ENCODE measurements around the gene ROBO4. TPM values are rescaled to one million over a fixed set of nuclear protein-coding genes. Genes with fewer than 3 reads are reported as not detected.

Gene ROBO4
- total RNA-seq, 4 donors from 2014 or later: 4.5 to 11.9 (median 8.6) TPM

GRCh38 chr11:124923296-124923695 is 25.6 kb upstream of the ROBO4 start:
- intact Hi-C loops (cut with DNase I): no loop called here
- TF ChIP-seq POLR2A (IDR thresholded peaks at IDR 0.05): no peak
- TF ChIP-seq, protein P1, sequence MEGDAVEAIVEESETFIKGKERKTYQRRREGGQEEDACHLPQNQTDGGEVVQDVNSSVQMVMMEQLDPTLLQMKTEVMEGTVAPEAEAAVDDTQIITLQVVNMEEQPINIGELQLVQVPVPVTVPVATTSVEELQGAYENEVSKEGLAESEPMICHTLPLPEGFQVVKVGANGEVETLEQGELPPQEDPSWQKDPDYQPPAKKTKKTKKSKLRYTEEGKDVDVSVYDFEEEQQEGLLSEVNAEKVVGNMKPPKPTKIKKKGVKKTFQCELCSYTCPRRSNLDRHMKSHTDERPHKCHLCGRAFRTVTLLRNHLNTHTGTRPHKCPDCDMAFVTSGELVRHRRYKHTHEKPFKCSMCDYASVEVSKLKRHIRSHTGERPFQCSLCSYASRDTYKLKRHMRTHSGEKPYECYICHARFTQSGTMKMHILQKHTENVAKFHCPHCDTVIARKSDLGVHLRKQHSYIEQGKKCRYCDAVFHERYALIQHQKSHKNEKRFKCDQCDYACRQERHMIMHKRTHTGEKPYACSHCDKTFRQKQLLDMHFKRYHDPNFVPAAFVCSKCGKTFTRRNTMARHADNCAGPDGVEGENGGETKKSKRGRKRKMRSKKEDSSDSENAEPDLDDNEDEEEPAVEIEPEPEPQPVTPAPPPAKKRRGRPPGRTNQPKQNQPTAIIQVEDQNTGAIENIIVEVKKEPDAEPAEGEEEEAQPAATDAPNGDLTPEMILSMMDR (IDR thresholded peaks at IDR 0.05): no peak

DNA sequence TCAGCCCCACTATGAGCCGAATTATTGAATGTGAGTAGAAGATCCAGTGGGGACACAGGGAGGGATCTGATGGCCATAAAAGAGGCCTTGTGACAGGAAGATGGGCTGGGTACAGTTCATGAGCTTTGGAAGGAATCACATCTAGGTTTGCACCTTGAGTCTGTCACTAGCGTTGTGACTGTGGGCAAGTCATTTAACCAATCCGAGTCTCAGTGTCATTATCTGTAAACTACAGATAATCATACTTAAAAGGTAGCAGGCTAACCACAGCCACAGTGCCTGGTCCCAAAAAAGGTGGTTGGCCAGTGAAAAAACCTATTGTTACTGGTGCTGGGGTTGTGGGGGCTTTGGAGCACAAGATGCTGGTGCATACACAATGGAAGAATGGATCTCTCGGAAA is 25.2 kb upstream of the ROBO4 start:
- intact Hi-C loops (cut with DNase I): no loop called here
- DNase-seq: no peak
- Histone ChIP-seq H3K9me3 (no peaks in the 10 kb centered on the region), H3K4me1 (peaks cover 0 to 11% (median 2%) of the 10 kb centered on the region in 3 donors), H3K36me3 (no peaks in the 10 kb centered on the region), H3K27ac (no peak overlapping the region), H3K4me3 (no peak overlapping the region), H3K27me3 (peaks cover 0 to 38% (median 0%) of the 10 kb centered on the region in 4 donors)
- WGBS, 2 donors: 80 to 94% methylated on average over 3 of the region's 4 CpGs
- no peak for TF ChIP-seq POLR2A (IDR thresholded peaks at IDR 0.05)
- TF ChIP-seq, protein P1 (IDR thresholded peaks at IDR 0.05): no peak

More at GRCh38 chr11:124923296-124923695, 25.6 kb upstream of the ROBO4 start:
- H3K9me3 ChIP-seq: no peaks in the 10 kb centered on the region
- H3K27me3 ChIP-seq: peaks cover 0 to 38% (median 0%) of the 10 kb centered on the region in 4 donors
- no peaks in the 10 kb centered on the region for H3K36me3 ChIP-seq
- no peak overlapping the region for H3K27ac ChIP-seq
- no peak overlapping the region for H3K4me3 ChIP-seq
- no peak for DNase-seq
- peaks cover 0 to 11% (median 2%) of the 10 kb centered on the region in 3 donors for H3K4me1 ChIP-seq

DNA sequence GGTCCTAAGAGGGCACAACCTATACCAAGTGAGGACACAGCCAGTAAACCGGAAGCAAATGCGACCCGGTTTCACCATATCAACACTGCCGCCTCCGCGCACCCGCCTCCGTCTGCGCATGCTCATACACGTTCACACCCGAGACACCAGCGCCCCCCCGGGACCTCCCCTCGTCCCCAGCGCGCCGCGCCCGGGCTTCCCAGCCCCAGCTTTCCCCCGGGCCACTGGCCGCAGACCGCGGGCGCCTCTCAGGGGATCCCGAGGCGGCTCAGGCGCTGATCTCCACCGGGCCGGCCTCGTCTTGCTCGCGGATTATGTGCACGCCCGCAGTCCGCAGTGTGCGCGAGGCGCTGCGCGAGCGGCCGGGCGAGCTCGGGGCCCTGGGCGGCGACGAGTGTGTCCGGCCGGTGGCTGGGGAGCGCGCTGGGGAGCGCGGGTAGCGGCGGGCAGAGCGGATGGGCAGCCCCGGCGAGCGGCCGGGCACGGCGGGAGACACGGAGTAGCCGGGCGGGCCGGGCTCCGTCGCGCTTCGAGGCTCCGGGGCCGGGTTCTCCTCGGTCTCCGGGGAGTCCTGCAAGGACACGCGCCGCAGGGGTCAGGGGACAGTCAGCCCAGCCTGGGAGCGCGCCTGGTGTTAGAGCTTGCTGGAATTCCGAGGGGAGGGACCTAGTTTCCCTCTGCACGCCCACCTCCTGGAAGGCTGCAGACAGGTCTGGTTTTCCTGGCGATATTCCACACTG is 23.4 kb upstream of the ROBO4 start:
- intact Hi-C loops (cut with DNase I): no loop called here
- peaks cover 0 to 11% (median 2%) of the 10 kb centered on the region in 3 donors for H3K4me1 ChIP-seq
- no peaks in the 10 kb centered on the region for H3K9me3 ChIP-seq
- 24 to 35% methylated on average over 16 to 30 of the region's 82 CpGs for whole genome bisulfite sequencing, 2 donors
- no peaks in the 10 kb centered on the region for H3K36me3 ChIP-seq
- no peak for TF ChIP-seq POLR2A (IDR thresholded peaks at IDR 0.05)
- TF ChIP-seq, protein P1 (IDR thresholded peaks at IDR 0.05): no peak
- peak overlapping the region; percentile 16 to 71 (median 40) for H3K4me3 ChIP-seq
- peaks cover 0 to 50% (median 0%) of the 10 kb centered on the region in 4 donors for H3K27me3 ChIP-seq
- DNase-seq: no peak
- peak overlapping the region in 3 of 4 donors; percentile 12 to 63 (median 59) for H3K27ac ChIP-seq

DNA sequence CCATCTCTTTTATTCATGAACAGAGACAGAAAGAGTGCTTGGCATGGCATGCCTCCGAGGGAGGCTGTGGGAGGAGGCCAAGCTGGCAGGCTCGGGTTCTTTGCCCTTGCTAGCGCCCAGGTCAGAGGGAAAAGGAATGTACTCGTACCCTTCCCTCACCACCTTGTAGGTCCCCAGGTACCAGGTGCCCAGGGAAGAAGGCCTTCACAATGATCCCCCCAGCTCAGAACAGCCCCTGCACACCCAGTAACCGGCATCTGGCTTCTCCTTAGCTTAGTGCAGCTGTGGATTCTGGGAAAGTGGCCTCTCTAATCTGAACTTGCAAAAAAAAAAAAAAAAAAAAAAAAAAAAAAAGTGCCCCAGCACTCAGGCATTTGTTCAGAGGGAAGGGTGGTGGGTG is 22.7 kb upstream of the ROBO4 start:
- Histone ChIP-seq H3K36me3 (no peaks in the 10 kb centered on the region), H3K4me1 (peaks cover 0 to 11% (median 2%) of the 10 kb centered on the region in 3 donors), H3K9me3 (no peaks in the 10 kb centered on the region), H3K4me3 (peak overlapping the region in 1 of 4 donors; percentile 50), H3K27ac (no peak overlapping the region), H3K27me3 (peaks cover 0 to 50% (median 0%) of the 10 kb centered on the region in 4 donors)
- no peak for DNase-seq
- TF ChIP-seq POLR2A (IDR thresholded peaks at IDR 0.05): no peak
- TF ChIP-seq, protein P1 (IDR thresholded peaks at IDR 0.05): no peak
- WGBS, 2 donors: 89 to 96% methylated on average over 4 to 5 of the region's 5 CpGs
- intact Hi-C loops (cut with DNase I): no loop called here

DNA sequence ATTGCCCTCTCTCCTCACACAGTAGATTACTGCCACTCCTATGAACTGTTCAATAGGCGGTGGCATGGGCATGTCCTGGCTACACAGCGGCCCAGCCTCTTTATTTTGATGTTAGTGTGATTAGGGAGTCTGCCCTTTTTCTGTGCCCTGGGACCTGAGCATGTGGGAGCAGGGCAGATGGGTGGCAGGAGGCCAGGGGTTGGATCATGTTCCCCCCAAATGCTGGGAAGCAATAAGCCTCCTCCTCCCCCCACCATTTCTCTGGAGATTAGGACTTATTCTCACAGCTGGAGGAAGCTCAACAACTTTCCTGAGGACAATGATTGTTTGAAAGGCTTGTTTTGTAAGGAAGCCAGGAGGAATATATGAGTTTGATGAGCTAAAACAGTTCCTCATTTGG is 22.2 kb upstream of the ROBO4 start:
- no peak for DNase-seq
- Histone ChIP-seq H3K36me3 (no peaks in the 10 kb centered on the region), H3K9me3 (no peaks in the 10 kb centered on the region), H3K4me1 (peaks cover 0 to 11% (median 2%) of the 10 kb centered on the region in 3 donors), H3K27ac (no peak overlapping the region), H3K4me3 (no peak overlapping the region), H3K27me3 (peaks cover 0 to 50% (median 0%) of the 10 kb centered on the region in 4 donors)
- intact Hi-C loops (cut with DNase I): no loop called here
- TF ChIP-seq POLR2A (IDR thresholded peaks at IDR 0.05): no peak
- TF ChIP-seq, protein P1 (IDR thresholded peaks at IDR 0.05): no peak
- 63 to 67% methylated on average over 1 to 2 of the region's 2 CpGs for WGBS, 2 donors

Measured in esophagus squamous epithelium (tissue), 5 donors.